HUES48 (cell line): ENCODE results near the gene SYT9.

Experiments used
- H3K27ac ChIP-seq: one replicate; pipeline ENCODE4 v1.7.0; 2013; ENCODE audit warnings: low read depth, low read length, inconsistent platforms
- H3K27me3 ChIP-seq: 2 replicates; pipeline ENCODE4 v1.6.1; 2013; ENCODE audit warnings: mild to moderate bottlenecking, low read length; ENCODE audit not compliant: control insufficient read depth, insufficient read depth
- H3K36me3 ChIP-seq: 2 replicates; pipeline ENCODE4 v1.6.1; 2013; ENCODE audit warnings: low read length; ENCODE audit not compliant: control insufficient read depth, insufficient read depth
- H3K4me1 ChIP-seq: 2 replicates; pipeline ENCODE4 v1.6.1; 2013; ENCODE audit warnings: mild to moderate bottlenecking, low read length; ENCODE audit not compliant: control insufficient read depth, insufficient read depth
- H3K4me3 ChIP-seq: 2 replicates; pipeline ENCODE4 v1.5.1; 2013; ENCODE audit warnings: mild to moderate bottlenecking, low read depth, low read length
- H3K9ac ChIP-seq: 2 replicates; pipeline ENCODE4 v1.6.1; 2013; ENCODE audit warnings: mild to moderate bottlenecking, low read depth, low read length, moderate library complexity
- H3K9me3 ChIP-seq: 2 replicates; pipeline ENCODE4 v1.6.1; 2013; ENCODE audit warnings: low read length; ENCODE audit not compliant: control insufficient read depth, insufficient read depth

Gene SYT9

GRCh38 chr11:7448201-7448600, 196.5 kb downstream of the SYT9 start:
- no peak overlapping the region for H3K4me3 ChIP-seq
- H3K9me3 ChIP-seq, result no peaks in the 10 kb centered on the region
- no peaks in the 10 kb centered on the region; the same call in 1 of the 2 replicates for H3K4me1 ChIP-seq
- no peaks in the 10 kb centered on the region for H3K27me3 ChIP-seq
- H3K9ac ChIP-seq, result no peak overlapping the region
- no peak overlapping the region for H3K27ac ChIP-seq
- H3K36me3 ChIP-seq, result no peaks in the 10 kb centered on the region

GRCh38 chr11:7449211-7449840, 197.6 kb downstream of the SYT9 start:
- Histone ChIP-seq H3K9me3 (no peaks in the 10 kb centered on the region), H3K9ac (no peak overlapping the region), H3K4me3 (no peak overlapping the region), H3K4me1 (no peaks in the 10 kb centered on the region; the same call in 1 of the 2 replicates), H3K27me3 (no peaks in the 10 kb centered on the region), H3K27ac (no peak overlapping the region), H3K36me3 (no peaks in the 10 kb centered on the region)

- H3K4me1 ChIP-seq, result no peaks in the 10 kb centered on the region; the same call in 1 of the 2 replicates
- H3K27me3 ChIP-seq, result no peaks in the 10 kb centered on the region
- H3K4me3 ChIP-seq, result no peak overlapping the region
- no peak overlapping the region for H3K27ac ChIP-seq
- H3K9ac ChIP-seq, result no peak overlapping the region
- no peaks in the 10 kb centered on the region for H3K9me3 ChIP-seq
- H3K36me3 ChIP-seq, result no peaks in the 10 kb centered on the region
These were observed 198.1 kb downstream of the SYT9 start for GRCh38 chr11:7449841-7450214.

GRCh38 chr11:7450836-7451235, 199.1 kb downstream of the SYT9 start:
- Histone ChIP-seq H3K4me3 (no peak overlapping the region), H3K27me3 (no peaks in the 10 kb centered on the region), H3K9ac (no peak overlapping the region), H3K4me1 (no peaks in the 10 kb centered on the region; the same call in 1 of the 2 replicates), H3K27ac (no peak overlapping the region), H3K36me3 (no peaks in the 10 kb centered on the region), H3K9me3 (no peaks in the 10 kb centered on the region)

GRCh38 chr11:7451520-7451919, 199.8 kb downstream of the SYT9 start:
- Histone ChIP-seq H3K36me3 (no peaks in the 10 kb centered on the region), H3K4me3 (no peak overlapping the region), H3K27me3 (no peaks in the 10 kb centered on the region), H3K9ac (no peak overlapping the region), H3K4me1 (no peaks in the 10 kb centered on the region; the same call in 1 of the 2 replicates), H3K27ac (no peak overlapping the region), H3K9me3 (no peaks in the 10 kb centered on the region)

GRCh38 chr11:7451952-7452494, 200.3 kb downstream of the SYT9 start:
- no peak overlapping the region for H3K27ac ChIP-seq
- no peaks in the 10 kb centered on the region for H3K36me3 ChIP-seq
- no peaks in the 10 kb centered on the region; the same call in 1 of the 2 replicates for H3K4me1 ChIP-seq
- no peak overlapping the region for H3K4me3 ChIP-seq
- no peaks in the 10 kb centered on the region for H3K27me3 ChIP-seq
- H3K9ac ChIP-seq, result no peak overlapping the region
- no peaks in the 10 kb centered on the region for H3K9me3 ChIP-seq

GRCh38 chr11:7454854-7455253, 203.2 kb downstream of the SYT9 start:
- H3K27ac ChIP-seq, result no peak overlapping the region
- H3K4me3 ChIP-seq, result no peak overlapping the region
- no peak overlapping the region for H3K9ac ChIP-seq
- H3K4me1 ChIP-seq, result no peaks in the 10 kb centered on the region; the same call in 1 of the 2 replicates
- no peaks in the 10 kb centered on the region for H3K9me3 ChIP-seq
- no peaks in the 10 kb centered on the region for H3K36me3 ChIP-seq
- H3K27me3 ChIP-seq, result no peaks in the 10 kb centered on the region

GRCh38 chr11:7457211-7457610, 205.5 kb downstream of the SYT9 start:
- Histone ChIP-seq H3K27me3 (no peaks in the 10 kb centered on the region), H3K4me1 (no peaks in the 10 kb centered on the region), H3K27ac (no peak overlapping the region), H3K4me3 (no peak overlapping the region), H3K9ac (no peak overlapping the region), H3K36me3 (no peaks in the 10 kb centered on the region), H3K9me3 (no peaks in the 10 kb centered on the region)

GRCh38 chr11:7462706-7463105, 211.0 kb downstream of the SYT9 start:
- no peak overlapping the region for H3K4me3 ChIP-seq
- H3K4me1 ChIP-seq, result no peaks in the 10 kb centered on the region
- no peaks in the 10 kb centered on the region for H3K9me3 ChIP-seq
- H3K36me3 ChIP-seq, result no peaks in the 10 kb centered on the region
- no peaks in the 10 kb centered on the region for H3K27me3 ChIP-seq
- H3K9ac ChIP-seq, result no peak overlapping the region
- H3K27ac ChIP-seq, result no peak overlapping the region

- Histone ChIP-seq H3K4me1 (no peaks in the 10 kb centered on the region), H3K4me3 (no peak overlapping the region), H3K27me3 (no peaks in the 10 kb centered on the region), H3K27ac (no peak overlapping the region), H3K9ac (no peak overlapping the region), H3K9me3 (no peaks in the 10 kb centered on the region), H3K36me3 (no peaks in the 10 kb centered on the region)
These were observed 215.9 kb downstream of the SYT9 start for GRCh38 chr11:7467652-7468051.

- Histone ChIP-seq H3K4me1 (no peaks in the 10 kb centered on the region), H3K9ac (no peak overlapping the region), H3K27me3 (no peaks in the 10 kb centered on the region), H3K27ac (no peak overlapping the region), H3K36me3 (no peaks in the 10 kb centered on the region), H3K9me3 (no peaks in the 10 kb centered on the region), H3K4me3 (no peak overlapping the region)
These were observed 217.7 kb downstream of the SYT9 start for GRCh38 chr11:7469351-7469865.
